Renal cortical epithelial cell (primary cell): Measurements from ENCODE around the gene PHYKPL. TPM values are rescaled to one million over a fixed set of nuclear protein-coding genes. Genes with fewer than 3 reads are reported as not detected.
A peak's percentile ranks its signal among the peaks of the same experiment; 100 is the strongest.

Source experiments
- DNase-seq: peaks from one replicate; pipeline ENCODE4 v3.0.0-alpha.2; 2011; ENCODE audit warnings: low read depth
- total RNA-seq: library from RNA; depleted of rRNA; stranded (reverse); fragments of >200 nt; gene quantifications from 2 replicates; pipeline ENCODE4 v1.2.3, GENCODE V29; 2014

The PHYKPL gene
- 27.5 and 27.6 TPM in 2 replicates for total RNA-seq

DNA sequence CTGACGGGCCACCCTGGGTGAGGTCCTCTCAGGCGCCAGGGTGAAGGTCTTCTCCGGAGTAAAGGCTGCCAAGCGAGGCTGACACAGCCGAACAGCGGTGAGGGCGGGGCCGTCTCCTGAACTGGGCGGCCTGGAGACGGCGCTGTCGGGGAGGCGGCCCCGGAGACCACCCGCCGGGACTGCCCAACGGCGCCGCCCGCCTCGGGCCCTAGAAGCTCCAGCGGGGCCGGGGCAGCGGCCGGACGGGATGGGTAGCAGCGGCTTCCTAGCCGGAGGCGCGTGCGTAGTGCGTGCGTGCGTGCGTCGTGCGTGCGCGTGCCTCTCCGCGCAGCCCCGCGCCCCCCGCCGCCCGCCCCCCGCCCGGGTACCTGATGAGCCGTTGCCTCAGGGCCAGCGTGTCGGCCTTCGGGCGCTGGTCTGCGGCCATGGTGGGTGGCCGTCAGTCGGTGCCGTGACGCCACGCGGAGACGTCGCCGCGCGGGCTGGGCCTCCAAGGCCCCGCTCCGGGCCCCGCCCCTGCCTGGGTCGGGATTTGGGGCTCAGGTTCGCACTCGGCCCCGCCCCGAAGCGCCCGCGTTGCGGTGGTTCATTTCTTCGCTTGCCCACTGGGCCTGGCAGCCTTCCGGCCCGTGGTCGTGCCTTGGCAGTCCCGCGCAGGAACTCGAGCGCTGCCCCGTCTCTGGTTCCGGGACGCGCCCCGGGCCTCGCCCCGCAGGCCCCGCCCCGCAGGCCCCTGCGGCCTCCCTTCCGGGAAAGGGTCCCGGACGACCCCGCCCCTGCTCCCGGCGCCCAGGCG is at the start of gene PHYKPL:
Gene PHYKPL (minus strand): TSS at position 679 of the 796 bp plus-strand sequence. CDS start 252 bp downstream, at position 427.
- DNase-seq, result no peak

DNA sequence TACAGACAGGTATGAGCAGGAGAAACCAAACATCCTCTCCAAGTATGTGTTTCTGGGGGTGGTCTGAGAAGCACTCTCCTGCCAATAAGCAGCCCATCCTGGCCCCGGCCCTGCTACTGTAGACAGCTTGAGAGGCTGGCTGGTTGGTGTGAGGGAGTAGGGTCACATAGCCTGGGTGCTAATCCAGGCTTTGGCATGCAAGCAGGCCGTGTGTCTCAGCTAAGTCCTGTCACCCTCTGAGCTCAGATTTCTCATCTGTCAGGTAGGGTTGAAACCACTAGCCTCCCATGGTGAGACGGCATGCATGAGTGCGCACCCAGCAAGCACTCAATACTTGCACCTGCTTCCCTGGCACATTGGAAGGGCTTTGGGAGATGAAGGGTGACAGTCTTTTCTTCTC is 49.8 kb upstream of the PHYKPL start:
- no peak for DNase-seq

DNA sequence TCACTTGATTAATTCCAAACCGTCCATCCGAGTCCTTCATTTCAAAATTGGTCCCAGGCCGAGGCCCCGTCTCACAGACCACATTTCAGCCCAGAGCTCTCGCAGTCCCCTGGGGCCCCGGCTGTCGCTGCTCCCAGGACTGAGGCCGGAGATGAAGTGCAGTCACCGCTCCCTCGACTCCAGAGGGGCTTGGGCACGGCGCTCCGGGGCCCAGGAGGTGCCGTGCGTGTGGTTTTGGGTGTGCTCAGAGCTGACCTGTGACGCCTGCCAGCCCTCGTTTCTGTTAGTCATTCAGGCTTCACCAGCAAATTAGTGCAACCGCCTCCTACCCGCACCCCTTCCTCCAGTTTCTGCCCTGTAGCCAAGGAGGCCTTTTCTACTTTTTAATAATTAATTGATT is 48.7 kb upstream of the PHYKPL start:
- DNase-seq, result no peak

DNA sequence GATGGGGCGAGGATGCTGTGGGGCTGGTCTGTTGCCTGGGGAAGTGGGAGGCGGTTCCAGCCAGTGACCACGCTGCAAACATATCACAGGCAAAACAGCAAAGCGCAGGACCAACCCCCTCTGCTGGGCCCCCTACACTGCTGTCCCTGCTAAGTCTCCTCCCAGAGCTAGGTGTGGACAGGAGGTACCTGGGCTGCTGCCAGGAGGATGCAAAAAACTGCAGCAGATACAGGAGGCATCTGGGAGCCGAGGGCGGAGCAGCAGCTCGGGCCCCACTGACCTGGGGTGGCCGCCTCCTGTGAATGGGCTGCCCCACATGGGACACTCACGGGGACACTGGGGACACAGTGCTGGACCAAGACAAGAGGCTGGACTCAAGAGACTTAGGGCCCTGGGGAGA is 48.0 kb upstream of the PHYKPL start:
- DNase-seq, result no peak

DNA sequence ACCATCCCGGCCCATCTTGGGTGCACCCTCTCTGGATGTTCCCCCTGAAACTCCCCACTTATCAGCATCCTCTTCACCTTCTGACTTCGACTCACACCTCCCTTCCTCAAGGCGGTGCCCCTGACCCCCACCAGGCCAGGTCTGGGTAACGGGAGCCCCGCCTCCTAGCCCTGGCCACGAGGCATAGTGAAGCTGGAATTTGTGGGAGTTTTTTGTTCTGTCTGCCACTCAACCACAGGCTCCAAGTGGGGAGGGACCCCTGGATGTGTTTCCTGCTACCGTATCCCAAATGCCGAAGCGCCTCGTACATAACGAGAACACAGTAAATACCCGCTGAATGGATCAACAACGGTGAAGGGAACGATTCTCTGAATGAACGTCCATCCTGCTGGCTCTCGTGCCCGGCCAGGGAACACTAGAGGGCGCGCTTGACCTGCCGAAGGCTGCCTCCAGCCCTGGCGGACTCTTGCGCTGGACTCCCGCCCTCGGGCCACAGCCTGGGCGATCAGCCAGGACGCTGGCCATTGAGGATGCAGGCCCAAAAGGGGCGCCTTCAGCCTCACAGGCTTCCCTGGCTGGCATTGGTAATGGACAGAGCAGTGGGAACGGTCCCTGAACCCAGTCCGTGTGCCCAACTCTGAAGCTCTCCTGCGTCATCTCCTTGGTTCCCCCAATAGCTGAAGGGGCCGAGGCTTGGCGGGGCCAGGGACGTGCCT is 47.3 kb upstream of the PHYKPL start:
- peak; percentile 31 for DNase-seq

DNA sequence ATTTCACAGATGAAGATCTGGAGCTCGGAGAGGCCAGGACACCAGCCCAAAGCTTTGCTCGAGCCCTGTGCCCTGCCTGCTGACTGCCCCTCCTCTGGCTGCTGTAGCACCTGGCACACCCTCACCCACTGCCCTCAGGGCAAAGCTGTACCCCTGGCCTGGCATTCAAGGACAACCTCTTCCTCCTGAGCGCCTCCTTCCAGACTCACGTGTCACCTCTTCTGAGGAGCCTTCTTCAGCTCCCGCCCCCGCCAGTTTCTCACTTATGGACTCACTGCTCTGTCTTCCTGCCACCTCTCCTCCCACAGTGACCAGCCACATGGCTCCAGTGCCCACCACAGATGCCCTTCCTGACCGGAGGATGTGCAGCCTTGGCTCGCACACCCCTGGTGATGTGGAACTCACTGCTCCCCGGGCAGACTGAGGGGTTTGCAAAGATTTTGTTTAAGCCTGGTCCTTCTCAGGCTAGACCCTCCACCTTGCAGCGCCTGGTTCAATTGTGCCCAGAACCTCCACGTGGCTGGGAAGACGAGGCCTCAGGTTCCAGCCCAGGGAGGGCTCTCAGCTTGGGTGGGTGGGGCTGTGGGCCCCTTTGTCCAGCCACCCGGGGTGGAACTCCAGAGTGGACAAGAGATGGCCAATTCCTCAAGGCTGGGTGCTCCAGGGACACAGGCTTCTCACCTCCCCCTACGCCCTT is 46.6 kb upstream of the PHYKPL start:
- DNase-seq, result no peak

DNA sequence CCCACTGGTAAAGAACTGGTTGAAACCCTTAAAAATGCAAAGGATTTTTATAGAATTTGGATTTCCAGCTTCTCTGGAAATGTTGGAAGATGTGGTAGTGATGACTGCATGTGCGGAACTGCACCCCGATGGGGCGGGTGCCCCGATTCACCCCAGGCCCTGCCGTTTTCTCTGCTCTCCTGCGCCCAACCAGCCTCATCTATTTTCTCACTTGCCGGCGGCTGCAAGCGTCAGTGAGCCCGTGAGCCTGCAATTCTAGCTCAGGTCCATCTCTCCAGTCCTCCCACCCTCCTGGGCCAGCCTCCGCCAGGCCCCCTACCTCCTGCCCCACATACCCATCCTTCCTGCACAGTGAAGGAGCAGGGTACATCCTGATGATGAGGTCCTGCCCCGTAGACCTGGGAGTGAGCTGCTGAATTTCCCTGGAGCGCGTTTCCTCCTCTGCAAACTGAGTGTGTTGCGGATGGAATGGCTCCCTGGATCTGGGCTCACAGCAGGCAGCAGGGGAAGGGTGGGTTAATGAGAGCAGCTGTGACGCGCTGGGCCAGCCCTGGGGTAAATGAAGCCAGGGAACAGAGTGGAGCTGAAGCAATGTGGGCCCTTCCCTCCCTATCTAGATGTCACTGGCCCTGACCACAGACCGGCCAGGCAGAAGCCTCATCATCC is 45.9 kb upstream of the PHYKPL start:
- DNase-seq, result no peak

DNA sequence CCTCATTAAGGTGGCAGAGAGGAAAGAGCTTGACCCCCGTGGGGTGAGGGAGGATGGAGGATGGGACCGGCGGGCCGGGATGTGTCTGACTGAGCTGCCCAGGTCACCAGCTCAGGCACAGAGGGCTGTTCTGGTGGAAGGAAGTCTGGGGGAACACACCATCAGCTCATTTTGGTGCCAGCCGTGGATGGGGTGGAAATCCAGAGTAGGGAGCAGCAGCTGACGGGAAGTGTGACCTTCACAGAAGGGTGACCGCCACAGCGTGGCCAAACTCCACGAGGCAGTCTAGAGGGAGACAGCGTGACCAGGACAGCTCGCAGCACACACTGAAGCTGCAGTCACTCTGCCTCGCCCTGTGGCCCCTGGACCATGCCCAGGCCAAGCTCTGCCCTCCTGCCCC is 45.3 kb upstream of the PHYKPL start:
- no peak for DNase-seq

DNA sequence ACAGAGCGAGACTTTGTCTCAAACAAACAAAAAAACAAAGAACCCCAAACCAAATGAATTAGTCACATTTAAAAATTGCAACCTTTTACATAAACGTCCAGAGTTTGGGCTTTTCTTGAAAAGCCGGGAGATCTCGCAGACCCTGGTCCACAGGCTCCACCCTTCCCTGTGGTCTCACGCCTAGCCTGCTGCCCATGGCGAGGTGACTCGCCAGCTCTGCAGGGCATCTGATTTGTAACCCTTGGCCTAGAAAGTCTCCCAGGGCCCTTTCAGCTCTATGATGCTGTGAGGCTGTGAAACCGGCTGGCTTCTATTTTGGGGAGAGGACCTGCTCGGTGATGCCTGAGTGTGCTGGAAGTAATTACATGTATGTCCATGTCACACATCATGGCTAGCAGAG is 44.7 kb upstream of the PHYKPL start:
- DNase-seq, result no peak

DNA sequence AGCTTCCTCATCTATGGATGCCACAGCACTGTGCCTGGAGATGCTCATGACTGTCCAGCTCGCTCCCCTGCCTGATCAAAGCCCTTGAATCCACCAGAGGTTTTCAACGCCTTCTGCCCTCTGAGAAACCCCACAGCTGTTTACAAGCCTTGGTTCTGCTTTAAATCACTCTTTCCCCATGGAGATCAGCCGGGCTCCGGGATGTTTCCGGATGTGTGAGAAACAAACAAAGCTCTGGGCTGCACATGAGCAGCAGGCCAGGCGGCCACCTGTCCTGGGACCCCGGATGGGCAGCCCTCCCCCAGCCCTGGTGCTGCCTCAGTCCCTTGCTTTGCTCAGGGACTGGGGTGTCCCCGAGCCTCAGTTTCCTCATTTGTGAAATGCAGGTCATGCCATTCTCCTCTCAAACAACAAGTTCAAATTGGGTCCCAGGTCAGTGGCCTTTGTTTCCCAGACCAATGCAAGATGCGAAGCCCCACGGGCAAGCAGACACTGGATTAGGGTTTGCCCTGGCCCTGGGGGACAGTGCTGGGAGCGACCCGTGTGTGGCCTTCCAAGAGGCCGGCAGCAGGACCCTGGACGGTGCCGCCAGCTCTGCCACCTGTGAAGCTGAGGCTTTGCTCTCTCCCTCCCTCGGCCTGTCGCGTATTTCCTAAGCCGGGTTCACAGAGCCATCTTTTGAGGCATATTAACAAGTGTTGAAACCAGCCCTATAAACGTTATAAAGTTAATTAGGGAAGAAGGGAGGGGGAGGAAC is 42.4 kb upstream of the PHYKPL start:
- DNase-seq, result no peak

DNA sequence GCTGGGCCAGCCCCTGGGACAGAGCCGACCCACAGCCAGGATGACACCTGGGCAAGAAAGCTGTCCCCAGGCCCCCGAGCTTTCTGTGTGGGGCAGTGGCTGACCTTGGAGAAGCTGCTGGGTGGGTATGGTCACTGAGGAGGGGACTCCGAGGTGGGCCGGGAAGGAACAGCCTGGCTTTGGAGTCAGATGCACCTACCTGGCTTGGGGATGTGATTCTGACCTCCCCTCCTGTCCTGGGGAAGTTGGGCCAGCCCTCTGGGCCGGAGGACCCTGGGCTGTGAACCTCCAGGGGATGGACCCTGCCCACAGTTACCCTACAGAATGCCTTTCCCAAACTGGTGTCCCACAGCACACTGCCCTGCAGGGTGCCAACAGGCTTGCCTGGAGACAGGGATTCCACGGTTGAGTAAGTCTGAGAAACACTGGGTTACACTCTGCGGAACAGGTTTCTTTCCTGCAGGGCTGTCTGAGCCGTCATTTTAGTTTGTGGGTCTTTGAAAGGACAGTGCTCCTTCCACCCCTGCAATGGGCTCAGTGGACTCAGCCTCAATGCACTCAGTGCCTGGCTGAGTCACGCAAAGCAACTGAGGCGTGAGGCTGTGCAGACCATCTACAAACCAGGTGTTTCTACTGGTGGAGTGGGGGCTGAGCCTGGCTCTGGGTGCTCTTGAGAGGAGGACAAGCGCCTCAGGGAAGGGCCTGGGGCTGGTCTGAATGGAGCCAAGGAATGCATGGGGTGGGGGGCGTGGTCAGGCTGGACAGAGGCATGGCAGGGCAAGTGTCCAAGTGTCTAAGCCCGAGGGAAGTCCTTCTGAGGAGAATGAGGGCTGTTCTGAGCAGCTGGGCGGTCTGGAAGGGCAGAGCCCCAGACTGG is 41.3 kb upstream of the PHYKPL start:
- no peak for DNase-seq

DNA sequence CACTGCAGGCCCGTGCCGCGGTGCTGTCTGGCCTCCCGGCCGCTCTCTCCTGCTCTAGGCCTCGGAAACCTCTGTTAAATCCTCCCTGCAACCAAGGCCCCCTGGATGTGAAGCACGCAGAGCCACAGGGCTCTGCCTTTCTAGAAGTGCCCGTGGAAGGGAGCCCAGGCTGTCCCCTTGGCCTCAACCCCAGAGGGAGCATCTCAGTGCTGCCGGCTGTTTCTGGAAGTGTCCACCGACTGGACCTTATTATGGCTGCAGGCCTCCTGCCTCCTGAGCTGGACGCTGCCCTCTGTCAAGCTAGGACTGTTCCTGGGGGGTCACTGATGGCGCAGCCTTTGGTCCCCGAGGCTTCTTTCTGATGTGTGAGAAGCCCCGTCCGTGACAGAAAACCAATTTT is 40.4 kb upstream of the PHYKPL start:
- DNase-seq, result no peak

DNA sequence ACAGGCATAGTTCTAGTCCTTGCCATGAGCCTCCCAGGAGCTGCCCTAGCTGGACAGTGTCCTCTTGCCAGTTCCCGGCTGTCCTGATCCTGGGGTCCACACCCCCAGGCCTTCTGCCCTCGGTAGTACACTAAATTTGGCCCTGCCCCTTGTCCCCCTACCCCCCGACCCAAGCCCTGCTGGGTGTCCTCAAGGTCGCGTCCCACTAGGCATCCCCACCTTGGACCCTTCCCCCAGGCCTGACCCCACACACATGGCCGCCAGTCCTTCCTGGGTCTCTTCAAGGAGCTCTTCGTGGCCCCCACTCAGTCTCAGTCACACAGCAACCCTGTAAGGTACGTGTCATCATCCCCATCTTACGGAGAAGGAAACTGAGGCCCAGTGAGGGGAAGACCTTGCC is 40.0 kb upstream of the PHYKPL start:
- no peak for DNase-seq

DNA sequence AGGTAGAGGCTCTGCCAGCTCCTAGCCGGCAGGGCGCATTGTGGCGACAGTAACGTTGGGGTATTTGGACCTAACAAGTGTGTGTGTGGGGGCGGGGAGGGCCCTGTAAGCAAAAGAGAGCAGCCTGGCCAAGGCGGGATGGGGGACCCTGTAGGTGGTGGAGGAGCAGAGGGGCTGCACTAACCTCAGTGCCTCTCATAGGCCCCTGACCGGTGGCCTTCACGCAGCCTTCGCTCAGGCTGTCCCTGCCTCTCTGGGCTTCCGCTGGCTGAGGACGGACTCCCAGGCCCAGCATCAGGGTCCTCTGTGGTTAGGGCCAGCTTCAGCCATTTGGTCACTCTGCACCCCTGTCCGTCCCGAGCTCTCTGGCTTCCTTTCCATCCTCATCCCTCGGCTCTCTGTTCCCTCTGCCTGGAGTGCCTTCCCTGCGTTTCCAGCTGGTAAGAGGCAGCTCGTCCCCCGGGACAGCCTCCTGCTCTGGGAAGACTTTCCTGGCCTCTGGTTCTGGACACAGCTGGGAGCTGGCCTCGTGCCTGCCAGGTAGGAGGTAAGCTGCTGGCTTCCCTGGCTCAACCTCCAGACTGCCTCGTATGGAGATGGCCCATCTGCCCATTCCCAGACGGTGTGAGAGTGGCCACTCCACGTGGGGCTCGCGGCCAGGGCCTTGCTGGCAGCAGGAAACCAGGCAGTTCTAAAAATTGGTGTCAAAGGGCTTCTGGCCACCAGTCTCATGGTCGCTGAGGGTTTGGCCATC is 39.3 kb upstream of the PHYKPL start:
- DNase-seq, result no peak

DNA sequence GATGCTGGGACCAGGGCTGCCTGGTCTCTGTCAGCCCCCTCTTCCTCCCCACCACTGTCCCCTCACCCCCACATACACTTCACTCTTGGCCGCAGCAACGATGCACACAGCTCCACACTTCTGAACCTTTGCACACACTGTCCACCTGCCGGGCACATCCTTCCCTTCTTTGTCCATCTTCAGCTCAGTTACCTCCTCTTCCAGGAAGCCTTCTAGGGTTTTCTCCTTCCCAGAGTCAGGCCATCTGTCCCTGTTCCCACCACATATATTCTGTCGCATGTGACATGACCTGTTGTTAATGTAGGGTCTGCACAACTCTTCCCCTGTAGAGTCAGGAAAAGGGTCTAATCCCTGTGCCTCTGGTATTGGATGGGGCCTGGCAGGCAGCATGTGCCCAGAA is 38.6 kb upstream of the PHYKPL start:
- DNase-seq, result no peak

DNA sequence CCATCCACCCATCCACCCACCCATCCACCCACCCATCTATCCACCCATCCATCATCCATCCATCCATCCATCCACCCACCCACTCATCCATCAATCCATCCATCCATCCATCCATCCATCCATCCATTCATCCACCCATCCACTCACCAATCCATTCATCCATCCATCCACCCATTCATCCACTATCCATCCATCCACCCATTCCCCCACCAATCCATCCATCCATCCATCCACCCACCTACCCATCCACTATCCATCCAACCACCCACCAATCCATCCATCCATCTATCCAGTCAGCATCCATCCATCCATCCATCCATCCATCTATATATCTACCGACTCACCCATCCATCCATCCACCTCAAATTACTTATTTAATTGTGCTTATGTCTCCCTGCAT is 36.9 kb upstream of the PHYKPL start:
- no peak for DNase-seq

DNA sequence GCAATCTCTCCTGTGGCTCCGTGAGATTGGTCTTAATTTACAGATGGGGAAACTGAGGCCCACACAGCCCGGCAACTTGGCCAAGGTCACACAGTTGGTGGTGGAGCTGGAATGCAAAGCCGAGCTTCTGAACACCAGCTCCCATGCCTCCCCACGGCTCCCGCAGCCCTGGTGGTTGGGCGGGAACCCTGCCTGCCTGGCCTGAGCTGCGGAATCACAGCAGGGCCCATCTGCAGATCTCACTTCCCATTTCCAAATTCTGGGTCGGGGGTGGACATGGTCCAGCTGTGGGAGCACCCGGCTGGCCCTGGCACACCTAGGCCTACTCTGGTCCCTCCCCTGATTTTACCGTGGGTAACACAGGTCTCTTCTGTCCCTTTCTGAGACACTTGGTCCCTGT is 35.3 kb upstream of the PHYKPL start:
- DNase-seq, result no peak

DNA sequence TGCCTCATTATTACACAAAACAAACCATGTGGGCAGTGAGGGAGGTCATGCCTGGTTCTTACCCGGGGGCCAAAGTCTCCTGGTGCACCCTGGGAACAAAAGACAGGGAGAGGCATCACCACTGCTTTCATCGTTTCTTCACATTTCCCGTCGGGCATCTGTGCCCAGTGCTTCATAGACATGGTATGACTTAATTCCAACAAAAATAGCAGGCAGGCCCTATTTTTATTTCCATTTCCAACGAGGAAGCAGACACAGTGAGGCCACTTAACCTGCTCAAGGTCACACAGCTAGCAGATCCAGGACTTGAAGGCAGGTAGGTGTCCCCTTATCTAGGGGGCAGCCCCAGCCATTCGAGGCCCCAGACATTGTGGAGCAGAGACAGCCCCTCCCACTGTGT is 34.6 kb upstream of the PHYKPL start:
- no peak for DNase-seq

DNA sequence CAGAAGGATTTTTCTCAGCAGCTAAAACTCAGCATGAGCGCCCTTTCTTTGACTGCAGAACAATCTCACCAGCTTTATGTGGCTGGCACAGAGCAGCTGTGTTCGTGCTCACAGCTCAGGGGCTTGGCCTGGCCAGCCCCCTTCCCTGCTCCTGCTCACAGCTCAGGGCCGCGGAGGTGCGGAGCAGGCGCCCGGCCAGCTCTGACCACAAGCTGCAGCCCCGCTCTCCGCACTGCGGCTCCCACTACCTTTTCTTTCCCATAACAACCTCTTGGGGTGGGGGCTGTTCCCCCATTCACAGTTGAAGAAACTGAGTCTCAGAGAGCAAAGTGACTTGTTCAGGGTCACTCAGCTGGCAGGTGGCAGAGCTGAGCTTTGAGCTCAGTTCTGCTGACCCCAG is 34.0 kb upstream of the PHYKPL start:
- DNase-seq, result no peak

DNA sequence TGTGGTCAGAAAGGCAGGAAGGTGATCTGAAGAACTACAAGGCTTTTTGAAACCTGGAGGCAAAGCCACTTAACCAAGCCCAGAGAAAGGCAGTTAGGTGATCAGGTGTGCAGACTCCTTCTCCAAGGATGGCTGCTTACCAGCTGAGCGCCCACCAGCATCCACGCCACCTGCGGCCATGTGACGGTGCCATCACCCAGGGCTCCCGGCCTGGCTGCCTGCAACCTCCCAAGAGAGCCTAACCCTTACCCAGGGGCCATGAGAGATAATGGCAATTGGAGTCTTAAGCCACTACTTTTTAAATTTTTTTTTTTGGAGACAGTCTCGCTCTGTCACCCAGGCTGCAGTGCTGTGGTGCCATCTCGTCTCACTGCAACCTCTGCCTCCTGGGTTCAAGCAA is 33.1 kb upstream of the PHYKPL start:
- DNase-seq, result no peak
